IPS DF 19.7 (cell line): Measurements from ENCODE around the gene DGKQ.
"Not testable (repeated sequence)": the region's sequence is repeated elsewhere in the genome, so short reads cannot be mapped to it uniquely, and the experiment has no call there.

Source experiments
- DNase-seq: peaks from one replicate; pipeline ENCODE4 v3.0.0-alpha.2; 2013; ENCODE audit warnings: low read depth, low spot score

DGKQ gene

DNA sequence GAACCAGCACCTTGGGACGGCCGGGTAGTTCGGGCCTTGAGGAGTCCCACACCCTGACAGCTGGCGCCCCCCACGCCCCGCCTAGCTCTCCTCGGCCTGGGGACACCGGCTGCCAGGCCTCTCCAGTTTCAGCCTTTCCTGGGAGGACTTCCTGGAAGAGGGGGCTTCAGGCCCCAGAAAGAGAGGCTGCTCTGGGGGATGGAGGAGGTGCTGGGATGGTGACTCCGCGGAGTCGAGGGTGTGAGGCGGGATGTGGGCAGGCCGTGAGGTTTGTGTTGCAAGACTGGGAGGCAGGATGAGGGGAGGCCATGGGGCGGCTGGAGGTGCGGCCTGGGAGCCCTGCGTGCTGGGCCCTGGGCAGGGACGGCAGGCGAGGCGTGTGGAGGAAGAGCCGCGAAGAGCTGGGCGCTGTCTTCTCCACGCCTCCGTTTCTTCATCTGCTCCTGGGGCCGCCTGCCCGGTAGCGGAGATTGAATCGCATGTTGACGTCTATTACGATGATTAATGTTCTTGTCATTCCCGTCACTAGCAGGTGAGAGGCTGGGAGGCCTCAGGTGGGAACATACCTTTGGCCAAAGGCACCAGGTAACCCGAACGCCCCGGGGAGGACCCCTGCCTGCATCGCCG lies 37.1 kb upstream of the DGKQ start:
- no peak for DNase-seq

GRCh38 chr4:1009542-1010394 lies 36.4 kb upstream of the DGKQ start:
- no peak for DNase-seq

DNA sequence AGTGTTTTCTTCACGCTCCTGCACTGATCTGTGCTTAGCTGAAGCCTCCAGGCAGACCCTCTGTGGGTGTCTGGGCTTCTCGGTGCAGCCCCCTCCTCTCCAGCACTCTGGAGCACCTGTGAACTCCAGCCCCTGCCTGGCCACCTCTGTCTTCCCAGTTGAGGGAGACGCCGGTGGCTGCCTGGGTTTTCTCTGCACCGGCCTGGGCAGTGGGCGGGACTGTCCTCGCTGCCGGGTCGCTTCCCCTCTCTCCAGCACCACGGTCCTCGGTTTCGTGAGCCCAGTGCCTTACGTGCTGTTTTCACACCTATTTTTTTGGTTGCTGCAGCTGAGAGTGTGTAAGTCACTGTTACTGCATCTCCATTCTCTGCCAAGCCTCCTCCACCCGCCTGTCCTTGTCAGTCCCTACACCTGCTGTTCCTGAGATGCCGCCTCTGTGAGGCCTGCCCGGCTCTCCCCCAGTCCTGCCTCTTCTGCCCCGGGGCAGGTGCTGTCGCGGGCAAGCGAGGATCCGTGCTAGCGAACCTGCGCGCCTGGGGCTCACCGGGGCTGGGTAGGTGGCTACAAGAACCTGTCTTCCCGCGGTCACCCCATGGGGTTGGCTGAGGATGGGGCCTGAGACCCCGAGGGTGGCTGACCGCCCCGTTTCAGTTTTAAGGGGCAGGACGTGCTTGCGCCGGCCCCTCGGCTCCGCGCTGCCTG lies 35.6 kb upstream of the DGKQ start:
- DNase-seq: no peak

DNA sequence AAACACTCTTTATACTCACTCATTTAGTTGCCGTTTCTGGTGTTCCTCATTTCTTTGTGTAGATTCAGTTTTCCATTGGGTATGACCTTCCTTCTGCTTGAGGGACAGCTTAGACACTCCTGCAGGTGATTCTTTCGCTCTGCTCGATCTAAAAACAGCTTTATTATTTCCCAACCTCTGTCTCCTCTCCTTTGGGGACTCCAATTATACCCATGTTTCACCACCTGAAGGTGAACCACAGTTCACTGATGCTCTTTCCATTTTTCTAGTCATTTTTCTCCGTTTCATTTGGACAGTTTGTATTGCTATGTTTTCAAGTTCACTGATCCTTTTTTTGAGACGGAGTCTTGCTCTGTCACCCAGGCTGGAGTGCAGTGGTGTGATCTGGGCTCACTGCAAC lies 33.5 kb upstream of the DGKQ start:
- no peak for DNase-seq

GRCh38 chr4:1004557-1005485 lies 31.5 kb upstream of the DGKQ start:
- DNase-seq: no peak

GRCh38 chr4:1004071-1004418 lies 30.7 kb upstream of the DGKQ start:
- DNase-seq: no peak

- no peak for DNase-seq
Observed at GRCh38 chr4:1003271-1004070, 30.1 kb upstream of the DGKQ start.

- no peak for DNase-seq
Observed at GRCh38 chr4:1002631-1003251, 29.4 kb upstream of the DGKQ start.

GRCh38 chr4:1002131-1002630 lies 28.8 kb upstream of the DGKQ start:
- no peak for DNase-seq

- DNase-seq: no peak
Observed at GRCh38 chr4:1001561-1002130, 28.3 kb upstream of the DGKQ start.

DNA sequence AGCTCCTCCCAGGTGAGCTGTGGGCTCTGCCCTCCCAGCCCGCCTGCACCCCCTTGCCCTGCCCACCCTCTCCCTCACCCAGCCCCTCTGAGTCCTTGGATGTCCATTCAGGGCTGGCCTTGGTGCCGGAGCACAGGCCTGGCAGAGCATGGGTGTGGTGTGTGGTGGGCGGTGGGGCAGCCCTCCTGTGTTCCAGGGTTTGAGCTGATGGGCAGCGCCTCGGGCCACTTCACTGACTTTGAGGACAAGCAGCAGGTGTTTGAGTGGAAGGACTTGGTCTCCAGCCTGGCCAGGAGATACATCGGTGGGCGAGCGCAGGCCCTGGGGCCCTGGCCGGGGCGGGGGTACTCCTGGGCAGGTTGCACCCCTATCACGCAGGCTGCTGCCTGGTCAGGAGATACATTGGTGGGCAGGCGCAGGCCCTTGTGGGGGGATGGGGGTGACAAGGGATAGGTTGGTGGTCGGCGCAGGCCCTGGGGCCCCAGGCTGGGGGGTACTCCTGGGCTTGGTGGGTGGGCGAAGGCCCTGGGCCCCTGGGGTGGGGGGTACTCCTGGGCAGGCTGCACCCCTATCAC lies 27.4 kb upstream of the DGKQ start:
- no peak for DNase-seq

GRCh38 chr4:999882-1000425 lies 26.6 kb upstream of the DGKQ start:
- DNase-seq: no peak

DNA sequence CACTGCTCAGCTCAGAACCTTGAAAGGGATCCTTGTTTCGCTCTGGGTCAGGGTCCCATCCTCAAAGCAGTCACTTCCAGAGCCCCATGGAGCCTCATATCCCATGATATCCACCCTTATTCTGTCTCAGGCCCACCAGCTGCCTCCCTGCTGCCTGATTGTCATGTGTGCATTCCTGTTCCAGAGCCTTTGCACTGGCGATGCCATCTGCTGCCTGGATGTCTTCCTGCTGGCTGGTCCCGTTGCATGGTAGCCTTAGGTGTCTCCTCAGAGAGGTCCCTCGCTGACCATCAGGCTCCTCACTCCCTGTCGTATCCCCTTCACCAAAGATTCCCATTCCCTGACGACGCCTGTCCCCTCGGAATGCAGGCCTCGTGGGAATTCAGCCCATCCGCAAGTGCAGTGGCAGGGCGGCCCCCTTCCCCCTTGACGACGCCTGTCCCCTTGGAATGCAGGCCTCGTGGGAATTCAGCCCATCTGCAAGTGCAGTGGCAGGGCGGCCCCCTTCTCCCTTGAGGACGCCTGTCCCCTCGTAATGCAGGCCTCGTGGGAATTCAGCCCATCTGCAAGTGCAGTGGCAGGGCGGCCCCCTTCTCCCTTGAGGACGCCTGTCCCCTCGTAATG lies 26.0 kb upstream of the DGKQ start:
- not testable (repeated sequence) for DNase-seq

- DNase-seq: no peak
Observed at GRCh38 chr4:998096-998691, 24.8 kb upstream of the DGKQ start.

GRCh38 chr4:997375-998071 lies 24.2 kb upstream of the DGKQ start:
- no peak for DNase-seq

DNA sequence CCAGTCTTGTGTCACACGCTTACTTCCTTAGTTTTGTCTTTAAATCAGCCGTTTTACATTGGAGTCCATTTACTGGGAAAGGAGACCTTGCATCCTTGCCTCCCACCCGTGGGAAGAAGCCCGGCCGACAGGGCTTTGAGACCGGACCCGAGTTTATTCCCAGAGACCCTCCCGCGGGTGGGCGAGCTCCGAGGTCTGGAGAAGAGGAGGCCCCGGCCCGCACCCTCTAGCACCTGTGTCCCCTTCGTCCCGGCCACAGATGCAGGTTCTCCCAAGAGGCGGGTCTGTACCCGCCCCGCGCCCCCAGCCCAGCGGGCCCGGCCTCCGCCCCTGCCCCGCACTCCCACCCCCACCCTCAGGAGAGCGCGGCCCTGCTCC lies 23.6 kb upstream of the DGKQ start:
- no peak for DNase-seq
